WTC11 (cell line): ENCODE data around the gene APOL2. TPM values are rescaled to one million over a fixed set of nuclear protein-coding genes. Genes with fewer than 3 reads are reported as not detected.

ENCODE experiments used
- ATAC-seq: fragments of 200-7000 bp; cut with Tn5 transposase; 2 replicates; pipeline ENCODE4 v1.10.0; 2021; ENCODE audit warnings: mild to moderate bottlenecking, moderate library complexity
- CTCF ChIA-PET: fragments of 300-600 bp; sonication (Branson Sonifier 250); formaldehyde crosslinking; loops from one replicate; lab custom pipeline; 2021; ENCODE audit warnings: antibody characterized with exemption; lab: Charles Lee
- POLR2A ChIA-PET: fragments of 350-600 bp; sonication (Branson Sonifier 250); formaldehyde crosslinking; loops from one replicate; lab custom pipeline; 2021; ENCODE audit warnings: antibody characterized with exemption; lab: Charles Lee
- DNase-seq: peaks from one replicate; pipeline ENCODE4 v3.0.0; 2021; ENCODE audit warnings: low spot score
- H3K27ac Mint-ChIP-seq: 2 replicates; pipeline ENCODE4 v1.8.0; 2021; ENCODE audit warnings: mixed read lengths
- H3K27me3 Mint-ChIP-seq: 2 replicates; pipeline ENCODE4 v1.8.0; 2021; ENCODE audit warnings: low read depth, mild to moderate bottlenecking, moderate library complexity, mixed read lengths
- H3K36me3 Mint-ChIP-seq: 2 replicates; pipeline ENCODE4 v1.8.0; 2021; ENCODE audit warnings: mixed read lengths
- H3K4me1 Mint-ChIP-seq: 2 replicates; pipeline ENCODE4 v1.8.0; 2022; ENCODE audit warnings: mixed read lengths
- H3K4me3 Mint-ChIP-seq: 2 replicates; pipeline ENCODE4 v1.8.0; 2021; ENCODE audit warnings: mild to moderate bottlenecking, moderate library complexity, mixed read lengths
- H3K9me3 Mint-ChIP-seq: 2 replicates; pipeline ENCODE4 v1.8.0; 2021; ENCODE audit warnings: mixed read lengths
- ATF1 ChIP-seq: sonication (generic); formaldehyde crosslinking; IDR thresholded peaks from 2 replicates; pipeline ENCODE4 v1.8.1; 2023; ENCODE audit warnings: mild to moderate bottlenecking, moderate library complexity, missing genetic modification reagents
- FOXJ3 ChIP-seq: sonication (generic); formaldehyde crosslinking; IDR thresholded peaks from 2 replicates; pipeline ENCODE4 v1.9.0; 2021; ENCODE audit warnings: missing genetic modification reagents, mild to moderate bottlenecking, borderline replicate concordance
- GABPB1 ChIP-seq: sonication (generic); formaldehyde crosslinking; IDR thresholded peaks from 2 replicates; pipeline ENCODE4 v1.8.1; 2023; ENCODE audit warnings: mild to moderate bottlenecking, missing genetic modification reagents
- GRHL2 ChIP-seq: fragments of 250-450 bp; sonication (Bioruptor Pico); IDR thresholded peaks from 2 replicates; pipeline ENCODE4 v1.8.0; 2022; ENCODE audit warnings: mild to moderate bottlenecking, moderate library complexity; ENCODE audit not compliant: insufficient replicate concordance, severe bottlenecking
- GTF2I ChIP-seq: fragments of 250-450 bp; sonication (Bioruptor Pico); conservative IDR thresholded peaks from 2 replicates; pipeline ENCODE4 v1.4.0; 2021; ENCODE audit warnings: mild to moderate bottlenecking
- PRDM15 ChIP-seq: sonication (generic); formaldehyde crosslinking; IDR thresholded peaks from 2 replicates; pipeline ENCODE4 v1.8.0; 2022; ENCODE audit warnings: missing genetic modification reagents
- TCF7 ChIP-seq: sonication (generic); formaldehyde crosslinking; IDR thresholded peaks from 2 replicates; pipeline ENCODE4 v1.8.0; 2022; ENCODE audit warnings: mild to moderate bottlenecking, low read depth, missing genetic modification reagents, moderate library complexity
- TEAD4 ChIP-seq: sonication (generic); formaldehyde crosslinking; IDR thresholded peaks from 2 replicates; pipeline ENCODE4 v1.8.0; 2022; ENCODE audit warnings: mild to moderate bottlenecking, missing genetic modification reagents
- ZMAT4 ChIP-seq: fragments of 250-450 bp; sonication (Bioruptor Pico); IDR thresholded peaks from 2 replicates; pipeline ENCODE4 v1.9.0; 2021; ENCODE audit warnings: mild to moderate bottlenecking
- ZNF219 ChIP-seq: sonication (generic); formaldehyde crosslinking; IDR thresholded peaks from 2 replicates; pipeline ENCODE4 v1.8.0; 2023; ENCODE audit warnings: missing genetic modification reagents, mild to moderate bottlenecking, borderline replicate concordance
- ZNF281 ChIP-seq: sonication (generic); formaldehyde crosslinking; IDR thresholded peaks from 2 replicates; pipeline ENCODE4 v1.8.0; 2023; ENCODE audit warnings: mild to moderate bottlenecking, missing genetic modification reagents
- total RNA-seq: library from RNA; stranded (reverse); gene quantifications from 3 replicates; pipeline ENCODE4 v1.2.3, GENCODE V29; 2021
- TF ChIP-seq, protein P1 (sequence below): sonication (generic); formaldehyde crosslinking; IDR thresholded peaks from 2 replicates; pipeline ENCODE4 v1.8.0; 2023; ENCODE audit warnings: missing genetic modification reagents, mild to moderate bottlenecking, borderline replicate concordance

The APOL2 gene
- total RNA-seq, 1 experiment from 2014 or later, result 11.2 TPM

- TF ChIP-seq, protein P1, sequence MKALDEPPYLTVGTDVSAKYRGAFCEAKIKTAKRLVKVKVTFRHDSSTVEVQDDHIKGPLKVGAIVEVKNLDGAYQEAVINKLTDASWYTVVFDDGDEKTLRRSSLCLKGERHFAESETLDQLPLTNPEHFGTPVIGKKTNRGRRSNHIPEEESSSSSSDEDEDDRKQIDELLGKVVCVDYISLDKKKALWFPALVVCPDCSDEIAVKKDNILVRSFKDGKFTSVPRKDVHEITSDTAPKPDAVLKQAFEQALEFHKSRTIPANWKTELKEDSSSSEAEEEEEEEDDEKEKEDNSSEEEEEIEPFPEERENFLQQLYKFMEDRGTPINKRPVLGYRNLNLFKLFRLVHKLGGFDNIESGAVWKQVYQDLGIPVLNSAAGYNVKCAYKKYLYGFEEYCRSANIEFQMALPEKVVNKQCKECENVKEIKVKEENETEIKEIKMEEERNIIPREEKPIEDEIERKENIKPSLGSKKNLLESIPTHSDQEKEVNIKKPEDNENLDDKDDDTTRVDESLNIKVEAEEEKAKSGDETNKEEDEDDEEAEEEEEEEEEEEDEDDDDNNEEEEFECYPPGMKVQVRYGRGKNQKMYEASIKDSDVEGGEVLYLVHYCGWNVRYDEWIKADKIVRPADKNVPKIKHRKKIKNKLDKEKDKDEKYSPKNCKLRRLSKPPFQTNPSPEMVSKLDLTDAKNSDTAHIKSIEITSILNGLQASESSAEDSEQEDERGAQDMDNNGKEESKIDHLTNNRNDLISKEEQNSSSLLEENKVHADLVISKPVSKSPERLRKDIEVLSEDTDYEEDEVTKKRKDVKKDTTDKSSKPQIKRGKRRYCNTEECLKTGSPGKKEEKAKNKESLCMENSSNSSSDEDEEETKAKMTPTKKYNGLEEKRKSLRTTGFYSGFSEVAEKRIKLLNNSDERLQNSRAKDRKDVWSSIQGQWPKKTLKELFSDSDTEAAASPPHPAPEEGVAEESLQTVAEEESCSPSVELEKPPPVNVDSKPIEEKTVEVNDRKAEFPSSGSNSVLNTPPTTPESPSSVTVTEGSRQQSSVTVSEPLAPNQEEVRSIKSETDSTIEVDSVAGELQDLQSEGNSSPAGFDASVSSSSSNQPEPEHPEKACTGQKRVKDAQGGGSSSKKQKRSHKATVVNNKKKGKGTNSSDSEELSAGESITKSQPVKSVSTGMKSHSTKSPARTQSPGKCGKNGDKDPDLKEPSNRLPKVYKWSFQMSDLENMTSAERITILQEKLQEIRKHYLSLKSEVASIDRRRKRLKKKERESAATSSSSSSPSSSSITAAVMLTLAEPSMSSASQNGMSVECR (CRISPR knock-in tag), result no peak
- TF ChIP-seq ATF1 (CRISPR knock-in tag) (no peak), GTF2I (no peak), ZNF281 (CRISPR knock-in tag) (no peak), GRHL2 (CRISPR knock-in tag) (no peak), FOXJ3 (CRISPR knock-in tag) (no peak)
These were observed 46.2 kb downstream of the APOL2 start (continued) for GRCh38 chr22:36193171-36193570.

- no peak overlapping the region for H3K4me3 Mint-ChIP-seq
- CTCF ChIA-PET, result interaction anchor here (0.8 to 1.0 kb wide), 3 partner anchors 12 to 69 kb away, joined by 3 to 6 read pairs (median 3); no protein-coding TSS in a partner anchor
- ATAC-seq (no peak), DNase-seq (no peak)
- peaks cover 48% of the 10 kb centered on the region for H3K4me1 Mint-ChIP-seq
- POLR2A ChIA-PET, result no interaction called here
- peaks cover 20% of the 10 kb centered on the region for H3K36me3 Mint-ChIP-seq
- H3K9me3 Mint-ChIP-seq, result peaks cover 26% of the 10 kb centered on the region
- peaks cover 6% of the 10 kb centered on the region for H3K27me3 Mint-ChIP-seq
- H3K27ac Mint-ChIP-seq, result no peak overlapping the region
- TF ChIP-seq GABPB1 (CRISPR knock-in tag), result no peak
- no peak for TF ChIP-seq ZMAT4
- TF ChIP-seq ZNF219 (CRISPR knock-in tag), result no peak
- no peak for TF ChIP-seq FOXJ3 (CRISPR knock-in tag)
- TF ChIP-seq TEAD4 (CRISPR knock-in tag), result no peak
- TF ChIP-seq TCF7 (CRISPR knock-in tag), result no peak
- TF ChIP-seq PRDM15, result no peak
These were observed 46.8 kb downstream of the APOL2 start for GRCh38 chr22:36192542-36192941.
